CD4-positive, alpha-beta T cell (primary cell): ENCODE measurements around the gene CYB561A3. TPM values are rescaled to one million over a fixed set of nuclear protein-coding genes. Genes with fewer than 3 reads are reported as not detected.

Experiments used
- ATAC-seq: fragments of 200-7000 bp; cut with Tn5 transposase; one replicate; pipeline ENCODE4 v1.10.0; 2022; ENCODE audit warnings: mild to moderate bottlenecking; ENCODE audit not compliant: poor library complexity
- CTCF ChIA-PET: fragments of 350-600 bp; sonication (Branson Sonifier 250); formaldehyde crosslinking; loops from one replicate; lab custom pipeline; 2021; ENCODE audit warnings: antibody characterized with exemption, inconsistent platforms; lab: Charles Lee
- POLR2A ChIA-PET: fragments of 350-600 bp; sonication (Branson Sonifier 250); formaldehyde crosslinking; loops from one replicate; lab custom pipeline; 2021; ENCODE audit warnings: antibody characterized with exemption, inconsistent platforms; lab: Charles Lee
- DNase-seq, 14 experiments: peaks; one replicate each; pipeline ENCODE4 v3.0.0-alpha.2; 2013 to 2020; ENCODE audit warnings: mixed read lengths in 2 of 14
- H3K27ac ChIP-seq, 2 donors: one replicate each; pipeline versions ENCODE4 v1.5.1 to v1.7.0; 2013; ENCODE audit warnings: low read length in 2 of 2, low read depth in 1 of 2, mild to moderate bottlenecking in 1 of 2
- H3K27me3 ChIP-seq, 2 experiments: 1 replicate in 1 of 2; 2 replicates in 1 of 2; pipeline versions ENCODE4 v1.6.1 to v1.7.0; 2013; ENCODE audit warnings: low read length in 2 of 2, control low read depth in 1 of 2, mild to moderate bottlenecking in 1 of 2, moderate library complexity in 1 of 2; ENCODE audit not compliant: insufficient read depth in 2 of 2, control insufficient read depth in 1 of 2
- H3K36me3 ChIP-seq: one replicate; pipeline ENCODE4 v1.6.1; 2013; ENCODE audit warnings: low read length, control low read depth; ENCODE audit not compliant: insufficient read depth
- H3K4me1 ChIP-seq: one replicate; pipeline ENCODE4 v1.6.1; 2013; ENCODE audit warnings: low read length, control low read depth; ENCODE audit not compliant: insufficient read depth
- H3K4me3 ChIP-seq: one replicate; pipeline ENCODE4 v1.5.1; 2013; ENCODE audit warnings: mild to moderate bottlenecking, low read length, moderate library complexity
- H3K9me3 ChIP-seq, 2 experiments: 1 replicate in 1 of 2; 2 replicates in 1 of 2; pipeline versions ENCODE4 v1.6.1 to v1.7.0; 2013; ENCODE audit warnings: low read length in 2 of 2, mild to moderate bottlenecking in 2 of 2, control low read depth in 1 of 2, moderate library complexity in 1 of 2; ENCODE audit not compliant: control insufficient read depth in 1 of 2, insufficient read depth in 1 of 2
- H3K27ac Mint-ChIP-seq: one replicate; pipeline ENCODE4 v1.8.0; 2020; ENCODE audit warnings: mixed read lengths
- H3K27me3 Mint-ChIP-seq: one replicate; pipeline ENCODE4 v1.8.0; 2021; ENCODE audit warnings: mixed read lengths
- H3K36me3 Mint-ChIP-seq: one replicate; pipeline ENCODE4 v1.8.0; 2021; ENCODE audit warnings: low read depth, mixed read lengths
- H3K4me1 Mint-ChIP-seq: one replicate; pipeline ENCODE4 v1.8.0; 2021; ENCODE audit warnings: low read depth, mixed read lengths
- H3K4me3 Mint-ChIP-seq: one replicate; pipeline ENCODE4 v1.8.0; 2020; ENCODE audit warnings: mild to moderate bottlenecking, mixed read lengths
- H3K9me3 Mint-ChIP-seq: one replicate; pipeline ENCODE4 v1.8.0; 2020; ENCODE audit warnings: mixed read lengths
- intact Hi-C, 2 experiments: fragments of 100-400 bp; cut with DNase I in 1 of 2; cut with micrococcal nuclease in 1 of 2; formaldehyde crosslinking; loops; one replicate each; pipeline versions ENCODE4 v1.15.1 to v1.9.0; 2023 to 2025; cut with DNase I, micrococcal nuclease
- total RNA-seq, 174 experiments: library from RNA in 2 of 174; stranded (reverse) in 2 of 174; gene quantifications; one replicate each; pipeline ENCODE4 v1.2.3 and lab custom pipeline; 2021 to 2026
- TF ChIP-seq, protein P1 (sequence below): fragments of 200-600 bp; IDR thresholded peaks from one replicate; pipeline ENCODE4 v1.8.0; 2022; ENCODE audit warnings: antibody characterized with exemption, mild to moderate bottlenecking

CYB561A3 gene
- total RNA-seq, 2 experiments from 2014 or later: 24.4 to 25.8 TPM

GRCh38 chr11:61350336-61350735, 11.3 kb downstream of the CYB561A3 start:
- H3K9me3 Mint-ChIP-seq: no peaks in the 10 kb centered on the region
- peaks cover 59% of the 10 kb centered on the region for H3K36me3 ChIP-seq

DNA sequence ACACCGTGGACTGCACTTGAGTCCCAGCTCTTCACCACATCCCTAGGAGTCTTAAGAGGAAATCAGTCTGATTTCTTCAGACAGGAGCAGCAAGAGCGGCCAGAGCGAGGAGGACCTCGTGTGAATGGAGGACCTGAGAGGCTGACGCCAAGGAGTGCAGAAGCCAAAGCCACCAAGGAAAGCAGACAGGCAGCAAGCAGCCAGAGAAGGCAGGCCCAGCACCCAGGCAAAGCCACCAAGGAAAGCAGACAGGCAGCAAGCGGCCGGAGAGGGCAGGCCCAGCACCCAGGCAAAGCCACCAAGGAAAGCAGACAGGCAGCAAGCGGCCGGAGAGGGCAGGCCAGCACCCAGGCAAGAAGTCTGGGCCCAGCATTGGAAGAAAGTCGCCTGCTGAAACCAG, 11.8 kb downstream of the CYB561A3 start:
- TF ChIP-seq, protein P1, sequence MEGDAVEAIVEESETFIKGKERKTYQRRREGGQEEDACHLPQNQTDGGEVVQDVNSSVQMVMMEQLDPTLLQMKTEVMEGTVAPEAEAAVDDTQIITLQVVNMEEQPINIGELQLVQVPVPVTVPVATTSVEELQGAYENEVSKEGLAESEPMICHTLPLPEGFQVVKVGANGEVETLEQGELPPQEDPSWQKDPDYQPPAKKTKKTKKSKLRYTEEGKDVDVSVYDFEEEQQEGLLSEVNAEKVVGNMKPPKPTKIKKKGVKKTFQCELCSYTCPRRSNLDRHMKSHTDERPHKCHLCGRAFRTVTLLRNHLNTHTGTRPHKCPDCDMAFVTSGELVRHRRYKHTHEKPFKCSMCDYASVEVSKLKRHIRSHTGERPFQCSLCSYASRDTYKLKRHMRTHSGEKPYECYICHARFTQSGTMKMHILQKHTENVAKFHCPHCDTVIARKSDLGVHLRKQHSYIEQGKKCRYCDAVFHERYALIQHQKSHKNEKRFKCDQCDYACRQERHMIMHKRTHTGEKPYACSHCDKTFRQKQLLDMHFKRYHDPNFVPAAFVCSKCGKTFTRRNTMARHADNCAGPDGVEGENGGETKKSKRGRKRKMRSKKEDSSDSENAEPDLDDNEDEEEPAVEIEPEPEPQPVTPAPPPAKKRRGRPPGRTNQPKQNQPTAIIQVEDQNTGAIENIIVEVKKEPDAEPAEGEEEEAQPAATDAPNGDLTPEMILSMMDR: no peak
- no peak for ATAC-seq
- no peak overlapping the region for H3K27ac ChIP-seq
- H3K36me3 Mint-ChIP-seq: peaks cover 57% of the 10 kb centered on the region
- no peaks in the 10 kb centered on the region for H3K4me1 ChIP-seq
- H3K36me3 ChIP-seq: peaks cover 59% of the 10 kb centered on the region
- intact Hi-C loops: no loop called here
- H3K4me3 Mint-ChIP-seq: no peak overlapping the region
- no peaks in the 10 kb centered on the region for H3K9me3 ChIP-seq
- no peak overlapping the region for H3K4me3 ChIP-seq
- POLR2A ChIA-PET: no interaction called here
- CTCF ChIA-PET: no interaction called here
- H3K27ac Mint-ChIP-seq: no peak overlapping the region
- no peak for DNase-seq
- H3K9me3 Mint-ChIP-seq: no peaks in the 10 kb centered on the region
- H3K27me3 Mint-ChIP-seq: no peaks in the 10 kb centered on the region
- H3K27me3 ChIP-seq: no peaks in the 10 kb centered on the region
- H3K4me1 Mint-ChIP-seq: no peaks in the 10 kb centered on the region

More at GRCh38 chr11:61350336-61350735, 11.3 kb downstream of the CYB561A3 start:
- peaks cover 57% of the 10 kb centered on the region for H3K36me3 Mint-ChIP-seq
- no peak overlapping the region for H3K27ac Mint-ChIP-seq
- Histone ChIP-seq H3K4me1 (no peaks in the 10 kb centered on the region), H3K4me3 (no peak overlapping the region), H3K27ac (no peak overlapping the region), H3K27me3 (no peaks in the 10 kb centered on the region), H3K9me3 (no peaks in the 10 kb centered on the region)
- DNase-seq: no peak
- TF ChIP-seq, protein P1: no peak
- no peak for ATAC-seq
- H3K4me3 Mint-ChIP-seq: no peak overlapping the region
- ChIA-PET CTCF (no interaction called here), POLR2A (no interaction called here)
- H3K27me3 Mint-ChIP-seq: no peaks in the 10 kb centered on the region
- intact Hi-C loops: no loop called here
- no peaks in the 10 kb centered on the region for H3K4me1 Mint-ChIP-seq

DNA sequence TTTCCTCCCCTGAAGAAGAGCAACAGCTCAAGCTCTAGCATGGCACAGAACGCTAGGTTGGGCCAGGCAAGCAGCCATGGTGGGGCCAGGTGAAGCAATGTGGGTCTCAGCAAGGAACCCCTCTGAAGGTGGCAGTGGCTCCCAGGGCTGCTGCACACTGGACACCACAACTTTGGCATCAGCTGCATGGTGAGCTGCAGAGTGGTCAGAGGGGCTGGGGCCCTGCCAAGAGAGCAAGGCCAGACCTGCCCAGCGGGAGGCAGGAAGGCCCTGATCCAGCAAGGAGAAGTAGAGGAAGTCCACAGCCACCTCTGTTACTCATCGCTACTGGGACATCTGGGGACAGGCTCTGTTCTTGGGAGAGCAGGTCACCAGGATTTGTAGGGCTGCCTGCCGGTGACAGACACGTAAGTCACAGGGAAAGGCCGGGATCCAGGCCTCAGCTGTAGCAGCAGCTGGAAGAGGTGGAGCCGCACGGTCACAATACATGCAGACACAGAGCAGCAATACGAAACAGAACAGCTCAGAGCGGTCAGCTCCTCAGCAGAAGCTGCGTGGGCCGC, 12.4 kb downstream of the CYB561A3 start:
- peaks cover 57% of the 10 kb centered on the region for H3K36me3 Mint-ChIP-seq
- intact Hi-C loops: no loop called here
- ATAC-seq (no peak), DNase-seq (peak in 1 of 14 experiments; percentile 33)
- Histone ChIP-seq H3K4me3 (no peak overlapping the region), H3K36me3 (peaks cover 59% of the 10 kb centered on the region), H3K27me3 (no peaks in the 10 kb centered on the region), H3K9me3 (no peaks in the 10 kb centered on the region), H3K4me1 (no peaks in the 10 kb centered on the region), H3K27ac (no peak overlapping the region)
- no peaks in the 10 kb centered on the region for H3K4me1 Mint-ChIP-seq
- no peaks in the 10 kb centered on the region for H3K27me3 Mint-ChIP-seq
- TF ChIP-seq, protein P1: no peak
- H3K9me3 Mint-ChIP-seq: no peaks in the 10 kb centered on the region
- CTCF ChIA-PET: no interaction called here
- POLR2A ChIA-PET: interaction anchor here (0.8 to 1.3 kb wide), 2 partner anchors 12 to 13 kb away, joined by 3 to 4 read pairs; partner anchors contain the start of gene CYB561A3
- no peak overlapping the region for H3K27ac Mint-ChIP-seq
- no peak overlapping the region for H3K4me3 Mint-ChIP-seq
